Brain pericyte (primary cell): Measurements from ENCODE around the gene CHD8.
"Not testable (repeated sequence)": the region's sequence is repeated elsewhere in the genome, so short reads cannot be mapped to it uniquely, and the experiment has no call there.

Source experiments
- DNase-seq: peaks from one replicate; pipeline ENCODE4 v3.0.0-alpha.2; 2012; ENCODE audit warnings: low read depth, low spot score

CHD8 gene

DNA sequence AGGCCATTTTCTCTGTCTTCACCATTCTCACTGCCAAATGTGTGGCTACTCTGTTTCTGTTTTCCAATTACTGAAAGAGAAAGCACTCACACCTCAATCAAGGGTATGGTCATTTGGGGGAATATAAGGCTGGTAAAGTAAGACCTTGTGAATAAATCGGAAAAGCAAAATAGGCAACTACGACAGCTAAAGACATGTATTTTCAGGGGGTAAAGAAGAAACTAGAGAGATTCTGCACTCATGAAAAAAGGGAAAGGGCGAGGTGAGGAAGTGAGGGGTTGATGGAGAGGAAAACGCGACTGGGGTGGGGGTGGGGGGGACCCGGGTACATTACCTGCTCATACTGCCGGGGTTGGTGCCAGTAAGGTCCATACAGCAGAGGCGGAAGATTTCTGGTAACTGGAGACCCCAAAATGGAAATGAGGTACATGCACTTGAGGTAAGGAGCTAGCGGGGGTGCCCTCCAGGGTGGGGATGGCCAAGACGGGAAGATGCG, 19.3 kb downstream of the CHD8 start:
- no peak for DNase-seq

DNA sequence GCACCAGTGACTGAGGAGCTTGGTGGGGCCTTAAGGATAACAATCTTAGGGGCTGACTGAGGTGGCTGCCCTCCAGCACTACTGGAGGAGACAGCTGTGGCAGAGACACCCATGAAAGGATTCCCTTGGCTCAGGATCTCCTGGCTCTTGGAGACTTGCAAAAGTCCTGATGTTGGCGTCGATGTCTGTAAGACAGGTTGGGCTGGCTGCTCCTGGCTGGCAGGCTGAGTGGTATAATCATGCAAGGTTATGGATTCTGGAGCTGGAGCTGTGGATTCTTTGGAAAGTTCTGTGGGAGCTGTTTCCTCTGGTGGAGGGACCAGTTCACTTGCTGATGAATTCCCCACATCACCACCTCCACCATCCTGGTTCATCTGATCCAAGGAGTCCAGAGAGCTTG, 24.8 kb downstream of the CHD8 start:
- no peak for DNase-seq

DNA sequence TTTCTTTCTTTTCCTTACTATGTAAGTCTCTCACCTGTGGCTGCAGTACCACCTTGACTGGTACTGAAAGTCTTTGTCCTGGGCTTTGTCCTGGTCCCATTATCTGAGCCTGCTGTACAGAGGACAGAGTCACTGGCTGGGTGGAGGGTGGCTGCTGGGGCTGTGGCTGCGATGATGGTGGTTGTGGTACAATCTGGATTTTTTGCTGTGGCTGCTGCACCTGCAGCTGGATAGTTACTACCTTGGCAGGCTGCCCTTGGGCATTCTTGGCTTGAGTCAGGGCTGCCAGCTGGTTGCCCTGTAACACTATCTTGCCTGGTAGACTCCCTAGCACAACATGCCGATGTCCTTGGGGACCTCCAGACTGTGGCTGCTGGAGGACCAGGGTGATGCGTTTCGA, 27.0 kb downstream of the CHD8 start:
- DNase-seq, result no peak

DNA sequence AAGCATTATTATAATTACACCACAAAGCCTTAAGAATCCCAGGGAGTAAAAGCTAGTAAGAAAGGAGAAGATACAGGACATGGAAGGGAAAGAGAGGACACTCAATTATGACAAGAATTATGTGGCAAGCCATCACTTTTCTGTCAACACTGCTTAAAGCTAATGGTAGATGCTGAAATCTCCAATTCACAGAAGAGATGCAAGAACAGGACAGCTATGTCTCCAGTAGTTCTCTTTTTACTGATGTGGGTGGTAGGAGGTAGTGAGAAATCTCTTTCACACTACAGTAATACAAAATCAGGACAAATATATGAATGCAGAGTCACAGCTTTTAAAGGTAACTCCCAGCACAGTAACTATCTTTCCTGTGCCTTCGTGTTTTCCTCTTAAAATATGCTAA, 29.2 kb downstream of the CHD8 start:
- no peak for DNase-seq

DNA sequence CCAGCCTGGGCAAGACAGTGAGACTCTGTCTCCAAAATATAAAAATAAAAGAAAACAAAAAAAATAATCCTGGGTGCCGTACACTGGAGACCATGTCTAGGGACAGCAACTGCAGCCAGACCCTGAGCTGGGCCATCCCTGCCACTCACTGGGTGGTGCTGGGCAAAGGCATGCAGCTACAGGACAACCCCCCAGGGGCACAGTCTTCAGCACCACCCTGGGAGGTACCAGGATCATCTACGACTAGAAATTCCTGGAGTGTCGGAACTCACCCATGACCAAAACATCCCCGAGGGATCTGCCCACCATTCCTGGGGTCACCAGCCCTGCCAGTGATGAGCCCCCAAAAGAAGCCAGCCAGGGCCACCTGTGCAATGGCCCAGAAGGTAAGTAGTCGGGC, 36.4 kb downstream of the CHD8 start:
- no peak for DNase-seq

DNA sequence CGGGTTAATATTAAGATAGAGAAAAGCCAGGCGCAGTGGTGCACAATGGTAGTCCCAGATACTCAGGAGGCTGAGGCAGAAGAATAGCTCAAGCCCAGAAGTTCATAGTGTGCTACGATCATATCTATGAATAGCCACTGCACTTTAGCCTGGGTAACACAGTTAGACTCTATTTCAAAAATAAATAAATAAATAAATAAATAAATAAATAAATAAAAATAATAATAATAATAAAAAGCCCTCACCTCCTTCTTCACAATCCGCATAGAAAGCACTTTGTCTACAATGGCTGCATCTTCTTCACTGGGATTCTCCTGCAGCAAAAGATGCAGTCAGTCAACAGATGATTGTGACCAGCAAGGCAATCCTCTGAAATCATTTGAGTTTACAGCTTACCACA, 40.6 kb downstream of the CHD8 start:
- no peak for DNase-seq

DNA sequence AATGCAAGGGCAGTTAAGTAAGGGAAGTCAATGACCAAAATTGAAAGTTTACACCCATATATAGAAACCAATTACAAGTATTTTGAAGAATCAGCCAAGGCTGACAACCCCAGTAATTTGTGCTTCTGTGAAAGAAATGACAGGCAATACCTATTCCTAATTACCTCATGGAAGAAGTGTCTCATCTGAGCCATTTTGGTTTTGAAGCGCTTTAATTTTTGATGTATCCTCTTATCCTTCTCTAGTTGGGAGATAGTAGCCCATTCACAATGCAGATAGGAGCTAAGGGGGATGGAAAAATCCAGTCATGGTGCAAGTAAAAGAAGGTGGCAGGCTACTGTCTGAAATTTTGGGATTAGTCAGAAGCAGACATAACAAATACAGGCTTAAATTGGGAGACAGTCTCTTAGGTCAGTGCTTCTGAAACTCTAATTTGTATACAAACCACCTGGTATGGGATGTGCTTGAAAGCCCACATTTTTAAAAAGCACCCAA, 41.7 kb downstream of the CHD8 start:
- no peak for DNase-seq

DNA sequence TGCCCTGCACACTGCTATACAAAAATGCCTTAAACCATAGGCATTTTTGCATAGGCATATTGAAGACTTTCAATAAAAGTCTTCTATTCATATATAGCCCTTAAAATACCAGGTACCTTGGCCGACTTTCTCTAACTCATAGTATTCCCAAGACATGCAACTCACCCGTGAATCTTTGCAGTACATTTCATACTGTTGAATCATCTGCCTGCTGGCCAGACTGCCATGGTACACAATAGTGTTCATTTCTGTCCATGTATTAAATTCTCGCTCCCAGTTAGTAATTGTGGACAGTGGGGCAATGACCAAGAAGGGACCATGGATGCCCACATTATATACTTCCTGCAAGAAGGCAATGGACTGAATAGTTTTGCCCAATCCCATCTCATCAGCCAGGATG, 47.8 kb downstream of the CHD8 start:
- DNase-seq, result no peak

DNA sequence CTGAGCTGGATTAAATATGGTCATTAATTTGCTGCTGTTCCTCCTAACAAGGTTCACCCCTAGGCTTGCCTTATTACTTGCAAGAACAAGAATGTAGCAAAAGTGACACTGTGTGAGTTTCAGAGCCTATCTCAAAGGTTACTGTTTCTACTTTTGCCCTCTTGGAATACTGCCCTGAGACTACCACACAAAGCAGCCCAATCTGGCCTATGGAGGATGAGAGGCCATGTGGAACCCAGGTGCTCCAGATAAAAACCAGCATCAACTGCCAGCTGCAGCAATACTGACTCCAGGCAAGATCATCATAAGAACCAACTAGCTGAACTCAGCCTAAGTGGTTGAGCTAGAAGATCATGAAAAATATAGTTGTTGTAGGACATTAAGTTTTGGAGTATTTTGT, 49.7 kb downstream of the CHD8 start:
- DNase-seq, result no peak

DNA sequence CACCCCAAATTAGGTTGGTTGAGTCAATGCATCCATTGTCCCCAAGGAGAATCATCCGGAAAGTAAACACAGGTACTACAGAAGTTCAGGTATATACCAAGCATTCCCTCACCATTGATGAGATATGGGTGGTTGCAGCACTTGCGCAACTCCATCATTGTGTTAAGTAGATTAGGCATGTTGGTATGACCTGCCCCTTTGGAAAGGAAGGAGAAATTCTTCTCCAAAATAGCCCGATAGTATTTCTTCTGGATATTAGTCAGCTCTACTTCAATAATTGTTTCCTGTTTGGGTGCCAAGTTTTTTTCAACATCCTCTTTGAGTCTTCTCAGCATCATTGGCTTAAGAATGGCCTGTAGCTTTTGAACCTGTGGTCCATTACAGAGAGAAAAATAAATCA, 50.8 kb downstream of the CHD8 start:
- no peak for DNase-seq

DNA sequence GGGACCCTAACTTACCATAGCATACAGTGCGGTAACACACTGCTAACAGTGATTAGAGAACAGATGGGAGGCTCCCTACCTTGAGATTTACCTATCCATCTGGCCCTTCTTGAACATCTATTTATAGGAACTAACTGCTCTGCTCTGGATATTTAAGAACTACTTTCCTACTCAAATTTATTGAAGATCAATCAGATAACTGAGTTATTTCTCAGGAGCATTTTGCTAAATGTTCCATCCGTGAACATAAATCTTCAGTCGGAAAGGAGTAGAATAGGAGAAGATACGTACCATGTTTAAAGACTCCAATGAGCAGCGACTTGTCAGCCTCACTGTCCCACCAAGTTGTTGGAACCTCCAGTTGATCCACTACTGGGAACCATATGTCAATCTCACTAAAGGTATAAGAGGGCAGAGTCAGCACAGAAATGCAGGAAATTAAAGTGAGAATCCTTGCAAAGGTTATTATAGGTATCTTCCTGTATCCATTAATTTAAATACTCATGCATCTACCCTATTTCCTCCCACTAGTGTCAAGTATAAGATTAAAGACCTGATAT, 56.5 kb downstream of the CHD8 start:
- no peak for DNase-seq

DNA sequence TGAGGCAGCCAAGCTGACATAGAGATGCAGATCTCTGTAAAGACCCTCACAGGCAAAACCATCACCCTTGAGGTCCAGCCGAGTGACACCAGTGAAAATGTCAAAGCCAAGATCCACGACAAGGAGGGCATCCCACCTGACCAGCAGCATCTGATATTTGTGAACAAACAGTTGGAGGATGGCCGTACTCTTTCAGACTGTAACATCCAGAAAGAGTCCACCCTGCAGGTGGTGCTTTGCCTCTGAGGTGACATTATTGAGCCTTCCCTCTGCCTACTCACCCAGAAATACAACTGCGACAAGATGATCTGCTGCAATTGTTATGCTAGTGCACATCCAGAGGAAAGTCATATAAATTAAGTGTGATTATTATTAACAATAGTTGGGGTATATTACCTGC, 57.0 kb downstream of the CHD8 start:
- DNase-seq, result no peak

DNA sequence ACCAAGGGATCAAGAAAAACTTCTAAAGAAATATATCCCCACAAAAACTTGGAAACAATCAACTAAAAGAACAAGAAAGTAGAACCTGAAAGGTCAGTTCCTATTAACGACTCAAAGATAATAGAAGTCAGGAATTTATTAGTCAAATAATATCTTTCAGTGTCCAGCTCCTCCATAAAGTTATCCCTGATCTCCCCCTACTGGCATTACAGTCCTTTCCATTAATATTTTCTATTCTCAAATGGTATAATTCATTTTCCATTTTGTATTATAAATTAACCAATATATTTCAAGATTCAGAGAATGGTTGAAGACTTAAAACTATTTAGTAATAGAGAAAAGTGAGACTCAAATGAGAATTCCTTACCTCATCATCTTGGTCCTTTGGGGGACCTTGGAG, 60.5 kb downstream of the CHD8 start:
- DNase-seq, result no peak

DNA sequence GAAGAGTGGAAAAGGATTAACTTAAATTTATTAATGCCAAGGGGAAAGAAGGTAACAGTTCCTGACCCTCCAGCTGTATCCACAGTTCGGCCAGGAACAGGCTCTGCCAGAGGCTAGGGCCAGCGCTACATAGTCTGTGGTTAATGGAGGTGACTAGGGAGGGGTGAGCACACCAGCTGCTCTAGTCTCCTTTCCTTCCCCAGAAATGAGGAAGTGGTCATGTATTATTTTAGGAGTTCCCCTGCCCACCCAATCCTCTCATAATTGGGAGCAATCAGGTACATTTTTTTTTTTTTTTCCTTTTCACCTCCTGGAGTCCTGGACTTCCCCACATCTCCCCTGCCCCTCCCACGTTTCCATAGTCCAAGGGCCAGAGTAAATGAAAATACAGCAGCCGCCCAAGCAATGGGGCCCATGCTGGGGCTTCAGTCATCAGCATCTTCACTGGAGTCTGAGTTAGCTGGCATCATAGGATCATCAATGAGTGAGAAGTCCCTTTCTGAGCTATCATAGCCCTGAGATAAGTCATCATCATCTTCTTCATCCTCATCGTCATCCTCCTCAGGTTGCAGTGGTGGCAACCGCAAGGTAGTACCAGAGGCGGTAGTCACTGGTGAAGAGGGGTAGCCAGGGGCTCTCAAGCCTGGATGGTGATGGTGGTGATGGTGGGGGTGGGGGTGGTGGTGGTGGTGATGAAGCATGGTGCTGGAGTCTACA, 70.6 kb downstream of the CHD8 start:
- DNase-seq, result no peak

DNA sequence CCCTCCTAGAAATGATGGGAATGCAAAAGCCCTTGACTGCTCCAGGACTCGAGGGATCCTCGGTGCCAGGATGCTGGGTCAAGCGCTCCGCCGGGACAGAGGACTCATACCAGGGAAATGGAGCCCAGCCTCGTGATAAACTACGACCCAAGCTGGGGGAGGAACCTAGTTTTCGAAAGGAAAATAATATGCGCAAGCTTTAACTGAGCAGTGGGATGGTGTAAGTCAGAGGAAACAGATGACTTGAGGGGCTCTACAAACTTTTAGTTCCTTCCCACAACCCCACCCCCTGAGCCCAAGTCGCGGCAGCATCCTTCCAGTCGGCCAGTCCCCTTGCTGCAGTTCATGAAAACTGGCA, 71.5 kb downstream of the CHD8 start:
- no peak for DNase-seq

DNA sequence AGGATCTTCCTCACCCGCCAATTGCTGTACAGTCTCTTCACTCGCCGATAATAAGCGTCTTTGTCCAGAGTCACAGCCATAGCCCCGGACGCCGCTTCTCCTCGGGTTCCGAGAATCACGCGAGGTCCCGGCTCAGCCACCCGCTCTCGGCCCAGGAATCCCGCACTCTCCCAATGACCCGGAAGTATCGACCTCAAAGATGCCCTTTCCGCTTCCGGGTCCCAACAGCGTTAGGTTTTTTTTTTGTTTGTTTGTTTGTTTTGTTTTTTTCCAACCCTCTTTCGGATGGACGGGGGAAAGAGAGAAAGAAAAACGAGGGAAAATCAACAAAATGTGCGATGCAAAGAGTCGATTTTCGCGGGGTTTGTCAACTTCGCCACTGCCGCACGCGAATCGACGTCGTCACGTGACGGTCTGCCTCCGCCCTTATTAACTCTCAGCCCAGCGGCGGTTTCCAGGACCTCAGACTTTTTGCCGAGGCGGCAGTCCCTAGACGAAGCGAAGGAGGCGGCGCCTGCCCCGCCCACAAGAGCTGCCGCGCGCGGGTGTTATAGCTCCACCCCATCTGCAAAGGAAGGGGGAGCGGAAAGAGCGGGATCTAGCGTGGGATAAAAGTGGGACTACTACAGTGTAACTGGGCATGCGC, 72.0 kb downstream of the CHD8 start, which contains the start of gene SUPT16H:
Gene SUPT16H (minus strand): TSS at position 172 of the 646 bp plus-strand sequence. CDS start 92 bp downstream, at position 80.
- peak; percentile 84 for DNase-seq

DNA sequence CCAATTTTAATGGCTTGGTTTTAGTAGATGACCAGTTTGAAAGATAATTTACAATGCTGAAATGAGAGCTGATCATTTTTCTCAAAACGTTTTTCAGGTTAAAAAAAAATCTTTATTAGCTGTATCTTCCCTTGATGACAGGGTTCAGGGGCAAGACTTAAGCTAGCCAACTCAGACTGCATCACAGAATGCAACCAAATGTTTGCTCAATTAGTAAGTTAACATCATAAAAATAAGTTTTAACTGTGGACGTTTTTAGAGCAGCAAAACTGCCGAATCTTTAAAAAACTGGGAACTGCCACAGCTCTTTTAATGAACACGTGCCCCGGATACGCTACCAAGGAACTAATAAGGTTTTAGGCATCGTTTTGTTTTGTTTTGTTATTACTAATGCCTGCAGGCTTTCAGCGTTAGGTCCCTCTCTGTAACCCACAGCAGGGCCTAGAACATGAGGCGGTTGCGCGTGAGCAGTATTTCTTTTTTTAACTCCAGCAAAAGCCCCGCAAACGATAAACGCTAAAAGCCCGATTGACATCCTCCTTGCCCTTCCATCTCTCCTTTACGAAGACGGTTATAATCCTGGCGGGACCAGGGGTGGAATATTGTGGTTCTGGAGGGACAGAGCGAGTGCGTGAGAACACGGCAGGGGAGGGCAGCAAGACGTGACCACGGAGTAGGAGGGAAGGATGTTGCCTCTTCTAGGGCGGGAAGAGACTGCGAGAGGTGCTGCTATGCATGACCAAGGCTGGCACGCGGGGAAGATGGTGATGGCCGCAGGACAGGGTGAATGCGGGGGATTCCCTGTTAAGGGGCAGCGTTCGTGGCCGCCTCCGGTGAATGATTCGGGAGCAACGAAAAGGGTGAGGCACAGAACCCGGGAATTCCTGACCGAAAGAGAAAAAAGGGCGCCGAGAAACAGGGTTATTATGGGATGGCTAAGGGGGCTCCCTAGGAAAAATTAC, 72.8 kb downstream of the CHD8 start:
- peak; percentile 10 for DNase-seq

DNA sequence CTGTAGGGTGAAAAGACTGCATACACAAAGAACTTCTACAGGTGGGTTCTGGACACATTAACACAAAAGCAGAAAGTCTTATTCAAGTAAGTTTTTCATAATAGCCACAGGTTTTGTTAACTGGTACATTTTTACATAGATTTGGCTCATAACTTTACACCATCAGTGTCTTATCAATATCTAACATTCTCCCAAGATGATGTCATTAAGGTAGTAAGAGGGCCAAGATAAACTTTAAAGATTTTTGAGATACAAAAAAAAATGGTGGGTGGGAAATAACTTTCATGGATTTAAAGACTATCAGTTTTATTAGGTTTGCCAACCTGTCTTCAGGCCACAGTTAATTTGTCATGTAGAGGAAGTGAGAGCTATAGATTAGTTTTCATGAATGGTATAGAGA, 73.8 kb downstream of the CHD8 start:
- DNase-seq, result no peak

DNA sequence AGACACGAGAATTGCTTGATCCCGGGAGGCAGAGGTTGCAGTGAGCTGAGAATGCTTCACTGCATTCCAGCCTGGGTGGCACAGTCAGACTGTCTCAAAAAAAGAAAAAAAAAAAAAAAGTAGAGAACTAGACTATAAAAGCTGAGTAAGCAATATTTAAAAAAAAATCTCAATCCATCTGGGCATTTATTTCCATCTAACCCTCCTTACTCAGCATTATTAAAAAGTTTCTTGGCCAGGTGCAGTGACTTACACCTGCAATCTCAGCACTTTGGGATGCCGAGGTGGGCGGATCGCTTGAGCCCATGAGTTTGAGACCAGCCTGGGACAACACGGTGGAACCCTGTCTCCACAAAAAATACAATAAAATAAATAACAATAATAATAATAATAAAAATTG, 76.6 kb downstream of the CHD8 start:
- no peak for DNase-seq

DNA sequence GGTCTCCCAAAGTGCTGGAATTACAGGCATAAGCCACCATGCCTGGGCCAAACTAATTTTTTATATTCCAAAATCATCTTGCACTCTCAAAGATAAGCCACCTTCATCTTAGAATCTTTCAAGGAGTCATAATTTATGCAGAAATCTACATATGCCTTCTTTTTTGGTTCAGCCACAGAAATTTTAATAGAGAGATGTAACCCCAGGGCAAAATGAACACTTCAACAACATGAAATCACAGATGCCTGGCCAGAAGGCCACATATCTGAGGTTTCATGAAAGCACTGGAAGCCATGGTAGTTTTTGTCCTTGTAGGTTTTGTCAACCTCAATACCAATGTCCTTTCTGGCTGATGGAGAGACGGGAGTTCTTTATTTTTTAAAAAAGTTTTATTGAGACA, 81.9 kb downstream of the CHD8 start:
- DNase-seq, result no peak

DNA sequence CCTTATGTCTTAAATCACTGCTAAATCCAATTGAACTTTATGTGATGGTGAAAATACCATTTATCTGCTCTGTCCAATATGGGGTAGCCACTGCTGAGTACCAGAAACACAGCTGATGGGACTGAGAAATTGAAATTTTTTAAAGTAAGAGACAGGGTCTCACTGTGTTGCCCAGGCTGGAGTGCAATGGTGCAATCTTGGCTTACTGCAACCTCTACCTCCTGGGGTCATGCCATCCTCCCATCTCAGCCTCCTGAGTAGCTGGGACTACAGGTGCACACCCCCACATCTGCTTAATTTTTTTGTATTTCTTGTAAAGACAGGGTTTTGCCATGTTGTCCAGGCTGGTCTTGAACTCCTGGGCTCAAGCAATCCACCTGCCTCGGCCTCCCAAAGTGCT, 83.1 kb downstream of the CHD8 start:
- DNase-seq, result not testable (repeated sequence)
